Panc1 (cell line): ENCODE data around the gene PIN1. TPM values are rescaled to one million over a fixed set of nuclear protein-coding genes. Genes with fewer than 3 reads are reported as not detected.
A peak's percentile ranks its signal among the peaks of the same experiment; 100 is the strongest.

Source experiments
- ATAC-seq: fragments of 200-7000 bp; cut with Tn5 transposase; 2 replicates; pipeline ENCODE4 v1.9.1; 2020; ENCODE audit warnings: mild to moderate bottlenecking, moderate library complexity
- BruUV-seq: library from RNA; stranded (reverse); fragments of 400-500 nt; replicated peaks from 2 replicates; lab custom pipeline; 2021; lab: Mats Ljungman, UMichigan
- CTCF ChIA-PET: fragments of 300-600 bp; sonication (Branson Sonifier 250); formaldehyde crosslinking; loops from one replicate; lab custom pipeline; 2022; ENCODE audit warnings: antibody characterized with exemption; lab: Charles Lee
- POLR2A ChIA-PET: fragments of 300-600 bp; sonication (Branson Sonifier 250); formaldehyde crosslinking; loops from one replicate; lab custom pipeline; 2022; ENCODE audit warnings: antibody characterized with exemption; lab: Charles Lee
- DNase-seq: peaks from one replicate; pipeline ENCODE4 v3.0.0-alpha.2; 2010; ENCODE audit warnings: low read depth, low spot score
- H3K27ac ChIP-seq: 2 replicates; pipeline ENCODE4 v1.5.1; 2011; ENCODE audit warnings: mild to moderate bottlenecking, low read length, inconsistent platforms
- H3K27me3 ChIP-seq: fragments of 200-500 bp; sonication (Bioruptor generic); 2 replicates; pipeline ENCODE4 v1.6.0; 2014; ENCODE audit warnings: low read length, inconsistent platforms; ENCODE audit not compliant: control insufficient read depth, insufficient read depth
- H3K36me3 ChIP-seq: fragments of 200-500 bp; sonication (Bioruptor generic); 2 replicates; pipeline ENCODE4 v1.5.1; 2014; ENCODE audit warnings: inconsistent platforms, mild to moderate bottlenecking, low read length, moderate library complexity; ENCODE audit not compliant: control insufficient read depth, insufficient read depth
- H3K4me1 ChIP-seq: 2 replicates; pipeline ENCODE4 v1.5.1; 2011; ENCODE audit warnings: inconsistent platforms, mild to moderate bottlenecking, low read length, moderate library complexity; ENCODE audit not compliant: control insufficient read depth, insufficient read depth
- H3K4me3 ChIP-seq, 2 experiments: 2 replicates each; pipeline ENCODE4 v1.5.1; 2011 to 2012; ENCODE audit warnings: low read depth in 2 of 2, low read length in 2 of 2, mild to moderate bottlenecking in 2 of 2, inconsistent platforms in 1 of 2, moderate library complexity in 1 of 2
- H3K9me3 ChIP-seq: fragments of 200-500 bp; sonication (Bioruptor generic); 2 replicates; pipeline ENCODE4 v1.5.1; 2014; ENCODE audit warnings: low read depth, mild to moderate bottlenecking, inconsistent platforms, low read length, moderate library complexity; ENCODE audit not compliant: control insufficient read depth, insufficient read depth
- CTCF ChIP-seq: fragments of 450-650 bp; IDR thresholded peaks from 2 replicates; pipeline ENCODE4 v1.5.1; 2017; ENCODE audit warnings: mild to moderate bottlenecking
- POLR2AphosphoS5 ChIP-seq: IDR thresholded peaks from 2 replicates; pipeline ENCODE4 v1.6.1; 2012; ENCODE audit warnings: mild to moderate bottlenecking, low read depth, low read length, moderate library complexity
- SIN3A ChIP-seq: IDR thresholded peaks from 2 replicates; pipeline ENCODE4 v1.6.1; 2012; ENCODE audit warnings: low read depth, mild to moderate bottlenecking, low read length, moderate library complexity, borderline replicate concordance; ENCODE audit not compliant: insufficient read depth
- TCF7L2 ChIP-seq: IDR thresholded peaks from 2 replicates; pipeline ENCODE4 v1.6.1; 2011; ENCODE audit warnings: mild to moderate bottlenecking, low read depth, low read length, inconsistent platforms
- in situ Hi-C: cut with HindIII; loops from 2 replicates; pipeline ENCODE4 v1.10.0; 2016; ENCODE audit warnings: low sequenced_read_pairs, low pct_unique_long_range_greater_than_20kb
- intact Hi-C: fragments of 100-400 bp; cut with micrococcal nuclease; formaldehyde crosslinking; loops from one replicate; pipeline ENCODE4 v1.10.0; 2022; ENCODE audit not compliant: unreplicated experiment
- total RNA-seq: library from RNA; stranded (reverse); gene quantifications from one replicate; pipeline ENCODE4 v1.2.1, GENCODE V29; 2021; ENCODE audit not compliant: unreplicated experiment
- TF ChIP-seq, protein P1 (sequence below), 2 experiments: IDR thresholded peaks; 2 replicates each; pipeline ENCODE4 v1.6.1; 2011 to 2012; ENCODE audit warnings: low read depth in 2 of 2, control low read depth in 1 of 2, low read length in 1 of 2, mild to moderate bottlenecking in 1 of 2, moderate library complexity in 1 of 2; ENCODE audit not compliant: insufficient read depth in 1 of 2

PIN1 gene
- total RNA-seq, 1 experiment from 2014 or later = 102 TPM

GRCh38 chr19:9793071-9793591 lies 42.0 kb upstream of the PIN1 start:
- TF ChIP-seq CTCF (no peak), TCF7L2 (no peak), POLR2AphosphoS5 (no peak), SIN3A (no peak)
- TF ChIP-seq, protein P1, sequence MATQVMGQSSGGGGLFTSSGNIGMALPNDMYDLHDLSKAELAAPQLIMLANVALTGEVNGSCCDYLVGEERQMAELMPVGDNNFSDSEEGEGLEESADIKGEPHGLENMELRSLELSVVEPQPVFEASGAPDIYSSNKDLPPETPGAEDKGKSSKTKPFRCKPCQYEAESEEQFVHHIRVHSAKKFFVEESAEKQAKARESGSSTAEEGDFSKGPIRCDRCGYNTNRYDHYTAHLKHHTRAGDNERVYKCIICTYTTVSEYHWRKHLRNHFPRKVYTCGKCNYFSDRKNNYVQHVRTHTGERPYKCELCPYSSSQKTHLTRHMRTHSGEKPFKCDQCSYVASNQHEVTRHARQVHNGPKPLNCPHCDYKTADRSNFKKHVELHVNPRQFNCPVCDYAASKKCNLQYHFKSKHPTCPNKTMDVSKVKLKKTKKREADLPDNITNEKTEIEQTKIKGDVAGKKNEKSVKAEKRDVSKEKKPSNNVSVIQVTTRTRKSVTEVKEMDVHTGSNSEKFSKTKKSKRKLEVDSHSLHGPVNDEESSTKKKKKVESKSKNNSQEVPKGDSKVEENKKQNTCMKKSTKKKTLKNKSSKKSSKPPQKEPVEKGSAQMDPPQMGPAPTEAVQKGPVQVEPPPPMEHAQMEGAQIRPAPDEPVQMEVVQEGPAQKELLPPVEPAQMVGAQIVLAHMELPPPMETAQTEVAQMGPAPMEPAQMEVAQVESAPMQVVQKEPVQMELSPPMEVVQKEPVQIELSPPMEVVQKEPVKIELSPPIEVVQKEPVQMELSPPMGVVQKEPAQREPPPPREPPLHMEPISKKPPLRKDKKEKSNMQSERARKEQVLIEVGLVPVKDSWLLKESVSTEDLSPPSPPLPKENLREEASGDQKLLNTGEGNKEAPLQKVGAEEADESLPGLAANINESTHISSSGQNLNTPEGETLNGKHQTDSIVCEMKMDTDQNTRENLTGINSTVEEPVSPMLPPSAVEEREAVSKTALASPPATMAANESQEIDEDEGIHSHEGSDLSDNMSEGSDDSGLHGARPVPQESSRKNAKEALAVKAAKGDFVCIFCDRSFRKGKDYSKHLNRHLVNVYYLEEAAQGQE (IDR thresholded peaks at IDR 0.05; ENCODE audit: insufficient read depth in 1 of 2, low read depth in 2 of 2, low read length in 1 of 2) = no peak
- Histone ChIP-seq H3K4me3 (peak overlapping the region; percentile 68 to 72), H3K36me3 (no peaks in the 10 kb centered on the region), H3K4me1 (no peaks in the 10 kb centered on the region; the same call in 1 of the 2 replicates), H3K27me3 (no peaks in the 10 kb centered on the region), H3K27ac (peak overlapping the region; percentile 81), H3K9me3 (no peaks in the 10 kb centered on the region)
- intact Hi-C loops (loop anchor here (10.0 kb wide), 1 partner anchor 208 kb away; the partner anchor contains the start of gene ZNF121), in situ Hi-C loops (no loop called here)
- CTCF ChIA-PET = no interaction called here
- TSS peak; percentile 86 for BruUV-seq
- POLR2A ChIA-PET = no interaction called here
- DNase-seq (no peak), ATAC-seq (peak; percentile 62)

- H3K4me1 ChIP-seq = no peaks in the 10 kb centered on the region
- ChIA-PET POLR2A (interaction anchor here (0.5 kb wide), 1 partner anchor 121 kb away, joined by 15 read pairs; the partner anchor contains the start of gene ZNF562), CTCF (no interaction called here)
- peak; percentile 71 for ATAC-seq
- 0 out of 4 replicates have a peak overlapping the region, but pooled peaks of 1 of the 2 experiments have one; percentile 14 for H3K4me3 ChIP-seq
- TF ChIP-seq CTCF = peak; percentile 82
- TF ChIP-seq TCF7L2 = no peak
- BruUV-seq = no TSS peak
- intact Hi-C loops = loop anchor here (5.0 to 10.0 kb wide), 2 partner anchors 211 to 659 kb away; partner anchors contain the start of gene ZNF121
- H3K27me3 ChIP-seq = no peaks in the 10 kb centered on the region
- in situ Hi-C loops = no loop called here
- no peaks in the 10 kb centered on the region for H3K36me3 ChIP-seq
- H3K9me3 ChIP-seq = no peaks in the 10 kb centered on the region
- peak; percentile 88 for DNase-seq
- no peak overlapping the region for H3K27ac ChIP-seq
Observed at GRCh38 chr19:9796113-9796773, 38.9 kb upstream of the PIN1 start.
